A673 (cell line): ENCODE measurements around the gene FAM114A1.
"Not testable (repeated sequence)": the region's sequence is repeated elsewhere in the genome, so short reads cannot be mapped to it uniquely, and the experiment has no call there.

Experiments
- EZH2 ChIP-seq: fragments of 200-600 bp; sonication (generic); IDR thresholded peaks from 2 replicates; pipeline ENCODE4 v1.6.1; 2017; ENCODE audit warnings: borderline replicate concordance, low read depth, mild to moderate bottlenecking, mixed read lengths, antibody characterized with exemption, low read length; ENCODE audit not compliant: poor library complexity, severe bottlenecking
- TF ChIP-seq, protein P1 (sequence below): fragments of 300-800, 200-600 bp; sonication (generic); conservative IDR thresholded peaks from 2 replicates; pipeline ENCODE4 v1.5.1; 2017; ENCODE audit warnings: low read depth, mild to moderate bottlenecking, antibody characterized with exemption, low read length, moderate library complexity, mixed read lengths

- TF ChIP-seq, protein P1, sequence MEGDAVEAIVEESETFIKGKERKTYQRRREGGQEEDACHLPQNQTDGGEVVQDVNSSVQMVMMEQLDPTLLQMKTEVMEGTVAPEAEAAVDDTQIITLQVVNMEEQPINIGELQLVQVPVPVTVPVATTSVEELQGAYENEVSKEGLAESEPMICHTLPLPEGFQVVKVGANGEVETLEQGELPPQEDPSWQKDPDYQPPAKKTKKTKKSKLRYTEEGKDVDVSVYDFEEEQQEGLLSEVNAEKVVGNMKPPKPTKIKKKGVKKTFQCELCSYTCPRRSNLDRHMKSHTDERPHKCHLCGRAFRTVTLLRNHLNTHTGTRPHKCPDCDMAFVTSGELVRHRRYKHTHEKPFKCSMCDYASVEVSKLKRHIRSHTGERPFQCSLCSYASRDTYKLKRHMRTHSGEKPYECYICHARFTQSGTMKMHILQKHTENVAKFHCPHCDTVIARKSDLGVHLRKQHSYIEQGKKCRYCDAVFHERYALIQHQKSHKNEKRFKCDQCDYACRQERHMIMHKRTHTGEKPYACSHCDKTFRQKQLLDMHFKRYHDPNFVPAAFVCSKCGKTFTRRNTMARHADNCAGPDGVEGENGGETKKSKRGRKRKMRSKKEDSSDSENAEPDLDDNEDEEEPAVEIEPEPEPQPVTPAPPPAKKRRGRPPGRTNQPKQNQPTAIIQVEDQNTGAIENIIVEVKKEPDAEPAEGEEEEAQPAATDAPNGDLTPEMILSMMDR = not testable (repeated sequence)
- TF ChIP-seq EZH2 = not testable (repeated sequence)
These were observed 48.7 kb downstream of the FAM114A1 start for GRCh38 chr4:38916267-38916666.
